ENCODE measurements around the gene EML2.

DNA sequence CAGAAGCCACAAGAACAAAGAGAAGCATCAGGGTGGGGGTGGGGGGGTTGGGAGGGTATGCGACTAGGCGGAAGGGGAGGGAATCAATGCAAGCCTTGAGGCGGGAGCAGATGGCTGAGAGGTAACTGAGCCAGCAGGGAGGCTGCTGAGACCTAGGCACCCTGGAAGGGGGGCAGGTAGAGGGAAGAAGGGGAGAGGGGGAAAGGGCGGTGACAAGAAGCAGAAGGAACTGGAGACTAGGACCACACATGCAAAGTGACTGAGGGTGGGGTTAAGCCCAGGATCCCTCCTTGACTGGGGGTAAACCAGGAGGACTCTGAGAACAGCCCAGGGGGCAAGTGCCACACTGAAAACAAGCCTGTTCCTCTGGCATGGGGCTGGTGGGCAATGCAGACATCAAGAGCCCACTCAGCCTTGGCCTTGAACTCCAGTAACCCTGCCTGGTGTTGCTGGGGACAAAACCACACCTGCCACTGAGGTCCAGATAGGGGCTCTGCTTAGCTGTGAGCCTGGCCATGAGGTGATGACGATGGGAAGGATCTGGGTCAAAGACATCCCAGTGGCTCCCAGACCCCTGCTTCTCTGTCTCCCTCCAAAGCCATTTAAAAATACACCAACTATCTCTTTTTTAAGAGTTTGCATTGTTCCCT lies 74.9 kb downstream of the EML2 start:
- TF ChIP-seq, protein P1, sequence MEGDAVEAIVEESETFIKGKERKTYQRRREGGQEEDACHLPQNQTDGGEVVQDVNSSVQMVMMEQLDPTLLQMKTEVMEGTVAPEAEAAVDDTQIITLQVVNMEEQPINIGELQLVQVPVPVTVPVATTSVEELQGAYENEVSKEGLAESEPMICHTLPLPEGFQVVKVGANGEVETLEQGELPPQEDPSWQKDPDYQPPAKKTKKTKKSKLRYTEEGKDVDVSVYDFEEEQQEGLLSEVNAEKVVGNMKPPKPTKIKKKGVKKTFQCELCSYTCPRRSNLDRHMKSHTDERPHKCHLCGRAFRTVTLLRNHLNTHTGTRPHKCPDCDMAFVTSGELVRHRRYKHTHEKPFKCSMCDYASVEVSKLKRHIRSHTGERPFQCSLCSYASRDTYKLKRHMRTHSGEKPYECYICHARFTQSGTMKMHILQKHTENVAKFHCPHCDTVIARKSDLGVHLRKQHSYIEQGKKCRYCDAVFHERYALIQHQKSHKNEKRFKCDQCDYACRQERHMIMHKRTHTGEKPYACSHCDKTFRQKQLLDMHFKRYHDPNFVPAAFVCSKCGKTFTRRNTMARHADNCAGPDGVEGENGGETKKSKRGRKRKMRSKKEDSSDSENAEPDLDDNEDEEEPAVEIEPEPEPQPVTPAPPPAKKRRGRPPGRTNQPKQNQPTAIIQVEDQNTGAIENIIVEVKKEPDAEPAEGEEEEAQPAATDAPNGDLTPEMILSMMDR (conservative IDR thresholded peaks at IDR 0.05; ENCODE audit: low read depth, low read length): no peak
- no peak for TF ChIP-seq EZH2phosphoT487 (IDR thresholded peaks at IDR 0.05; ENCODE audit: borderline replicate concordance, low read length)
- no peak for TF ChIP-seq EZH2 (IDR thresholded peaks at IDR 0.05; ENCODE audit: low read length, unreplicated experiment)
